ENCODE results near the gene TAB3. TPM values are rescaled to one million over a fixed set of nuclear protein-coding genes. Genes with fewer than 3 reads are reported as not detected.

Gene TAB3, protein sequence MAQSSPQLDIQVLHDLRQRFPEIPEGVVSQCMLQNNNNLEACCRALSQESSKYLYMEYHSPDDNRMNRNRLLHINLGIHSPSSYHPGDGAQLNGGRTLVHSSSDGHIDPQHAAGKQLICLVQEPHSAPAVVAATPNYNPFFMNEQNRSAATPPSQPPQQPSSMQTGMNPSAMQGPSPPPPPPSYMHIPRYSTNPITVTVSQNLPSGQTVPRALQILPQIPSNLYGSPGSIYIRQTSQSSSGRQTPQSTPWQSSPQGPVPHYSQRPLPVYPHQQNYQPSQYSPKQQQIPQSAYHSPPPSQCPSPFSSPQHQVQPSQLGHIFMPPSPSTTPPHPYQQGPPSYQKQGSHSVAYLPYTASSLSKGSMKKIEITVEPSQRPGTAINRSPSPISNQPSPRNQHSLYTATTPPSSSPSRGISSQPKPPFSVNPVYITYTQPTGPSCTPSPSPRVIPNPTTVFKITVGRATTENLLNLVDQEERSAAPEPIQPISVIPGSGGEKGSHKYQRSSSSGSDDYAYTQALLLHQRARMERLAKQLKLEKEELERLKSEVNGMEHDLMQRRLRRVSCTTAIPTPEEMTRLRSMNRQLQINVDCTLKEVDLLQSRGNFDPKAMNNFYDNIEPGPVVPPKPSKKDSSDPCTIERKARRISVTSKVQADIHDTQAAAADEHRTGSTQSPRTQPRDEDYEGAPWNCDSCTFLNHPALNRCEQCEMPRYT
- 23.2 and 36.2 TPM in 2 replicates for total RNA-seq

DNA sequence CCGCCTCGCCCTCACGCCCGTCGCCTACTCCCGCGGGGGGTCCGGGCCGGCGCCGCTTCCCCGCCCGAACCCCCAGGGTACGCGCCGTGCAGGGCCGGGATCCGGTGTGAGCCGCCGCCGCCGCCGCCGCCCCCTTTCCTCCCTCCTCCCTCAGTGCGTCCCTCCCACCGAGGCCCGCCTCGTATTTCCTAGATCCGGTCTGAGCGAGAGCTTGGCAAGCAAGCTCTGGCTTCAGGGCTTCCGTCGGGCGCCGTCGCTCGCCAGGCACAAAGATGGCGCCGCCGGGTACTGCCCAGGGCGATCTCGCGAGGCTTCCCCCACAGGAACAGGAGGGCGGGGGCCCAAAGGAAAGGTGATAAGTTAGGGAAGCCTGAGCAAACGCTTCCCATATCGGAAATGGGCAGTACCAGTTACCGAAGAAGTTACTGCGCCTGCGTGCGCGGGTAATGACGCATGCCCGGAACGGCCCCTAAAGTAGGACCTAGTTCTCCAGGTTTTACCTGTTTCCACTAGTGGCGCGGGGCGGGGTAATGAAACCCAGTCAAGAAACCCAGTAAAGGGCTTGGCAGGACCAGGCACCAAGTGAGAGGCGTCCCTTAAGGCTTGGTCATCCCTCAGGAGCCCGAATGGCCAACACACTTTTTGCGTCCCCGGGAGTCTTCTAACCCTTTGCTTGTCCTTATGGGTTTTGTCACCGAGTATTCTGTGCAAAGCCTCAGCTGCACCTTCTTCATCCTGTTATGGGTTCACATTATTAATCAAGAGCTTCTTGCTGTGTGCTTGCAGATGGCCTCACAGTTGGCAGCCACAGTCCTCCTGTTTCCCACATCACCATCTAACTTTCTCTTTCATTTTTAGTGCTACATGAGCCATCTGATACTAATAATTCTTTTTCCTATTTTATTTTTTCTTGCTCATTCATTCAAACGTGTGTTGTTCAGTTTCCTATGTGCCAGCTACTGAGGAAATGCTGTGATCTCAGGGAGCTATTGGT is at the start of gene TAB3:
TSS of gene TAB3 (minus strand) at position 108 of the 994 bp plus-strand sequence. CDS start 29,666 bp downstream, outside the sequence.

Other genes starting within 250 kb of the TAB3 start
- 4.6 and 6.1 TPM in 2 replicates for gene GK, start 235.8 kb downstream of the TAB3 start, total RNA-seq
- gene FTHL17, start 182.8 kb upstream of the TAB3 start, total RNA-seq = not detected in 2 replicates